Smooth muscle cell (in vitro differentiated cells): ENCODE results near the gene TAS1R3. TPM values are rescaled to one million over a fixed set of nuclear protein-coding genes. Genes with fewer than 3 reads are reported as not detected.

Source experiments
- DNase-seq: peaks from one replicate; lab custom pipeline; 2025; ENCODE audit not compliant: unreplicated experiment; lab: John Stamatoyannopoulos, UW
- H2AFZ ChIP-seq: fragments of 200-600 bp; sonication (generic); 2 replicates; pipeline ENCODE4 v1.6.0; 2016; ENCODE audit warnings: antibody characterized with exemption, low read depth, mild to moderate bottlenecking
- H3F3A ChIP-seq: fragments of 200-600 bp; sonication (generic); 2 replicates; pipeline ENCODE4 v1.6.0; 2017; ENCODE audit warnings: antibody characterized with exemption, low read depth
- H3K27ac ChIP-seq: fragments of 200-600 bp; sonication (generic); 2 replicates; pipeline ENCODE4 v1.5.1; 2016; ENCODE audit warnings: low read depth, mild to moderate bottlenecking
- H3K27me3 ChIP-seq: fragments of 200-600 bp; sonication (generic); 2 replicates; pipeline ENCODE4 v1.6.1; 2016; ENCODE audit warnings: low read depth, mild to moderate bottlenecking
- H3K36me3 ChIP-seq: fragments of 200-600 bp; sonication (generic); 2 replicates; pipeline ENCODE4 v1.5.1; 2016; ENCODE audit warnings: low read depth
- H3K4me1 ChIP-seq: fragments of 200-600 bp; sonication (generic); 2 replicates; pipeline ENCODE4 v1.5.1; 2016; ENCODE audit warnings: low read depth
- H3K4me2 ChIP-seq: fragments of 200-600 bp; sonication (generic); 2 replicates; pipeline ENCODE4 v1.6.0; 2016; ENCODE audit warnings: mild to moderate bottlenecking
- H3K4me3 ChIP-seq: fragments of 200-600 bp; sonication (generic); 2 replicates; pipeline ENCODE4 v1.5.1; 2016; ENCODE audit warnings: mild to moderate bottlenecking
- H3K79me2 ChIP-seq: fragments of 200-600 bp; sonication (generic); 2 replicates; pipeline ENCODE4 v1.6.0; 2016; ENCODE audit warnings: low read depth, mild to moderate bottlenecking
- H3K9ac ChIP-seq: fragments of 200-600 bp; sonication (generic); 2 replicates; pipeline ENCODE4 v1.6.0; 2016; ENCODE audit warnings: low read depth
- H3K9me3 ChIP-seq: fragments of 200-600 bp; sonication (generic); replicated peaks from 2 replicates; pipeline ENCODE4 v1.5.1; 2016; ENCODE audit warnings: low read depth
- H4K20me1 ChIP-seq: fragments of 200-600 bp; sonication (generic); 2 replicates; pipeline ENCODE4 v1.6.0; 2016; ENCODE audit warnings: low read depth
- WGBS: methylation state at CpG from one replicate; pipeline ENCODE4 v1.1.7; 2016; ENCODE audit warnings: low lambda C conversion rate; 5-methylcytosine and 5-hydroxymethylcytosine counted together
- polyA plus RNA-seq: library from polyadenylated mRNA; unstranded; fragments of >200 nt; fragmentation: Nextera tagmentation; extraction: Ambion mirVana; gene quantifications from 2 replicates; pipeline ENCODE4 v1.2.1, GENCODE V29; 2016
- total RNA-seq: library from RNA; depleted of rRNA; stranded (reverse); fragments of >200 nt; gene quantifications from 2 replicates; pipeline ENCODE4 v1.2.3, GENCODE V29; 2014
- TF ChIP-seq, protein P1 (sequence below): fragments of 200-600 bp; sonication (generic); IDR thresholded peaks from 2 replicates; pipeline ENCODE4 v1.5.1; 2017; ENCODE audit warnings: borderline replicate concordance, mild to moderate bottlenecking, antibody characterized with exemption; ENCODE audit not compliant: insufficient read depth, poor library complexity, severe bottlenecking

TAS1R3 gene
- total and polyA plus RNA-seq, 2 experiments from 2014 or later: 0.18 to 0.39 TPM

DNA sequence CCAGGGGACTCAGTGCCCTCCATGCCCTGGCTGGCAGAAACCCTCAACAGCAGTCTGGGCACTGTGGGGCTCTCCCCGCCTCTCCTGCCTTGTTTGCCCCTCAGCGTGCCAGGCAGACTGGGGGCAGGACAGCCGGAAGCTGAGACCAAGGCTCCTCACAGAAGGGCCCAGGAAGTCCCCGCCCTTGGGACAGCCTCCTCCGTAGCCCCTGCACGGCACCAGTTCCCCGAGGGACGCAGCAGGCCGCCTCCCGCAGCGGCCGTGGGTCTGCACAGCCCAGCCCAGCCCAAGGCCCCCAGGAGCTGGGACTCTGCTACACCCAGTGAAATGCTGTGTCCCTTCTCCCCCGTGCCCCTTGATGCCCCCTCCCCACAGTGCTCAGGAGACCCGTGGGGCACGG, 2.8 kb upstream of the TAS1R3 start:
- WGBS: 94% methylated on average over 15 of the region's 15 CpGs
- Histone ChIP-seq H3K4me2 (no peak overlapping the region), H3K9ac (no peak overlapping the region)

DNA sequence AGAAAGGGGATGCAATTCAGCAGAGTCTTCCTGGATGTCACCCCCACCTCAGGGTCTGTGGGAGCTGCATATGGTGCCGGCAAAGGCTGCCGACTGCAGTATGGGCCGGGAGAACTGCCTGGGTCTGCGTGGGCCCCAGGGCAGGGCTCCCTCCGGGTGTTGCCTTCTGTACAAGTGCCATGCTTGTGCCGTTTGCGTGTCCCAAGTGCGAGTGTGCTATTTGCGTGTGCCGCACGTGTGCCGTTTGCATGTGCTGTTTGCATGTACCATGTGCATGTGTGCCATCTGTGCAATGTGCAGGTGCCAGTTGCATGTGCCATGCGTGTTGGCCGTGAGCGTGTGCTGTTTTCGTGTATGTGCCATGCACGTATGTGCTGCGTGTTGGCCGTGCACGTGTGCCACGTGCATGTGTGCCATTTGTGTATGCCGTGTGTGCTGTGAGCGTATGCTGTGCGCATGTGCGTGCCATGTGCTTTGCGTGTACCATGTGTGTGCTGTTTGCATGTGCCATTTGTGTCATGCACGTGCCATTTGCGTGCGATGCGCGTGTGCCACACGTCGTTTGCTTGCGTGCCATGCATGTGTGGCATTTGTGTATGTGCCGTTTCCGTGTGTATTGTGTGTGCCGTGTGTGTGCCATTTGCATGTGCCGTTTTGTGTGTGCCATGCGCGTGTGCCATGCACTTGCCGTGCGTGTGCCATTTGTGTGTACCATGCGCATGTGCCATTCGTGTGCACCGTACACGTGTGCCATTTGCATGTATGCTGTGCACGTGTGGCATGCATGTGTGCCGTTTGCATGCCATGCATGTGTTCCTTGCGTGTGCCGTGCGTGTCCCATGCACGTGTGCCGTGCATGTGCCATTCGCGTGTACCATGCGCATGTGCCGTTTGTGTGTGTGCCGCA, 1.5 kb upstream of the TAS1R3 start:
- H4K20me1 ChIP-seq: peaks cover 25% of the 10 kb centered on the region
- H3K27ac ChIP-seq: no peak overlapping the region
- 95% methylated on average over 58 of the region's 58 CpGs for WGBS
- TF ChIP-seq, protein P1, sequence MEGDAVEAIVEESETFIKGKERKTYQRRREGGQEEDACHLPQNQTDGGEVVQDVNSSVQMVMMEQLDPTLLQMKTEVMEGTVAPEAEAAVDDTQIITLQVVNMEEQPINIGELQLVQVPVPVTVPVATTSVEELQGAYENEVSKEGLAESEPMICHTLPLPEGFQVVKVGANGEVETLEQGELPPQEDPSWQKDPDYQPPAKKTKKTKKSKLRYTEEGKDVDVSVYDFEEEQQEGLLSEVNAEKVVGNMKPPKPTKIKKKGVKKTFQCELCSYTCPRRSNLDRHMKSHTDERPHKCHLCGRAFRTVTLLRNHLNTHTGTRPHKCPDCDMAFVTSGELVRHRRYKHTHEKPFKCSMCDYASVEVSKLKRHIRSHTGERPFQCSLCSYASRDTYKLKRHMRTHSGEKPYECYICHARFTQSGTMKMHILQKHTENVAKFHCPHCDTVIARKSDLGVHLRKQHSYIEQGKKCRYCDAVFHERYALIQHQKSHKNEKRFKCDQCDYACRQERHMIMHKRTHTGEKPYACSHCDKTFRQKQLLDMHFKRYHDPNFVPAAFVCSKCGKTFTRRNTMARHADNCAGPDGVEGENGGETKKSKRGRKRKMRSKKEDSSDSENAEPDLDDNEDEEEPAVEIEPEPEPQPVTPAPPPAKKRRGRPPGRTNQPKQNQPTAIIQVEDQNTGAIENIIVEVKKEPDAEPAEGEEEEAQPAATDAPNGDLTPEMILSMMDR: no peak
- no peak overlapping the region for H3K9ac ChIP-seq
- H3K4me3 ChIP-seq: no peak overlapping the region
- H3F3A ChIP-seq: no peaks in the 10 kb centered on the region
- no peak overlapping the region for H3K4me2 ChIP-seq
- H3K36me3 ChIP-seq: no peaks in the 10 kb centered on the region
- H3K79me2 ChIP-seq: peaks cover 25% of the 10 kb centered on the region
- peaks cover 13% of the 10 kb centered on the region for H3K4me1 ChIP-seq
- no peaks in the 10 kb centered on the region for H3K9me3 ChIP-seq
- H2AFZ ChIP-seq: no peak overlapping the region
- H3K27me3 ChIP-seq: no peaks in the 10 kb centered on the region
- DNase-seq: no peak

More for the DNA sequence above, 2.8 kb upstream of the TAS1R3 start:
- Histone ChIP-seq H3K27me3 (no peaks in the 10 kb centered on the region), H3K4me1 (peaks cover 13% of the 10 kb centered on the region), H3F3A (no peaks in the 10 kb centered on the region), H4K20me1 (peaks cover 28% of the 10 kb centered on the region), H3K9me3 (no peaks in the 10 kb centered on the region), H2AFZ (no peak overlapping the region), H3K79me2 (peaks cover 34% of the 10 kb centered on the region), H3K36me3 (no peaks in the 10 kb centered on the region), H3K27ac (no peak overlapping the region), H3K4me3 (no peak overlapping the region)
- TF ChIP-seq, protein P1: no peak
- DNase-seq: no peak

DNA sequence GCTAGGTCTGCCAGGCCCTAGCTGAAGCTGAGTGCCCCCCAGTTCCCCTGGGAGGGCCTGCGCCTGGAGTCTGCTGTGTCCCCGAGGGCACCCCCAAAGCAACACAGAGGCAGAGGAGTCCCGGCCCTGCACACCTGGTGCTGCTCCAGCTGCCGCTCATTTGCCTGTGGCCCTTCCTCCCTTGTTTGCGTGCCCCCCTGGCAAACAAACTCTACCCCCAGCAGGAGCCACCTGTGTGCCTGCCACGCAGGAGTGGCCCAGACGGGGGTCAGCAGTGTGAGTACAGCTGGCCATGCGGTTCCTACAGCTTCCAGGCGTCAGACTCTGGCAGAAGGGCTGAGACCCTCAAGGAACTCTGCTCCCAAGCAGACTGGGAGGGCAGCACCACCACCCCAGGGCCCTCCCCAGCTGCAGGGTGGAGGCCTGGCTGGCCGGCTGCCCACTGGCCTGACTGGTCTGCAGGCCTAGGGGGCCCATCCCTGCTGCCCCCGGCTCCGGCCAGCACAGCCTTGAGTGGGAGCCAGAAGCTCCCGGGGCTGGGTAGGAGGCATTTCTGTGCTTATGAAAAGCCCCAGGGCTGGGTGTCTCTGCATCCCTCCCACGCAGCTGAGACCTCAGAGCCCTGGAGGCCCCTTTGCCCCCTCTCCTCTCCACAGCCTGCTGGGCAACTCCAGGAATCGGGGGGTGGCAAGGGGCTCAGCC, 563 bp upstream of the TAS1R3 start:
- no peaks in the 10 kb centered on the region for H3K27me3 ChIP-seq
- 73% methylated on average over 15 of the region's 15 CpGs for WGBS
- no peak for DNase-seq

More for the DNA sequence above, 563 bp upstream of the TAS1R3 start:
- H2AFZ ChIP-seq: no peak overlapping the region
- TF ChIP-seq, protein P1: no peak
- H4K20me1 ChIP-seq: peaks cover 31% of the 10 kb centered on the region
- no peak overlapping the region for H3K9ac ChIP-seq
- no peaks in the 10 kb centered on the region for H3F3A ChIP-seq
- peak overlapping the region; percentile 72 for H3K4me2 ChIP-seq
- H3K27ac ChIP-seq: no peak overlapping the region
- H3K36me3 ChIP-seq: no peaks in the 10 kb centered on the region
- H3K79me2 ChIP-seq: peaks cover 16% of the 10 kb centered on the region
- peaks cover 9% of the 10 kb centered on the region for H3K4me1 ChIP-seq
- H3K4me3 ChIP-seq: no peak overlapping the region
- H3K9me3 ChIP-seq: no peaks in the 10 kb centered on the region
